ENCODE data around the gene PTPRA. TPM values are rescaled to one million over a fixed set of nuclear protein-coding genes. Genes with fewer than 3 reads are reported as not detected.
"Not testable (repeated sequence)": the region's sequence is repeated elsewhere in the genome, so short reads cannot be mapped to it uniquely, and the experiment has no call there.

PTPRA gene, protein sequence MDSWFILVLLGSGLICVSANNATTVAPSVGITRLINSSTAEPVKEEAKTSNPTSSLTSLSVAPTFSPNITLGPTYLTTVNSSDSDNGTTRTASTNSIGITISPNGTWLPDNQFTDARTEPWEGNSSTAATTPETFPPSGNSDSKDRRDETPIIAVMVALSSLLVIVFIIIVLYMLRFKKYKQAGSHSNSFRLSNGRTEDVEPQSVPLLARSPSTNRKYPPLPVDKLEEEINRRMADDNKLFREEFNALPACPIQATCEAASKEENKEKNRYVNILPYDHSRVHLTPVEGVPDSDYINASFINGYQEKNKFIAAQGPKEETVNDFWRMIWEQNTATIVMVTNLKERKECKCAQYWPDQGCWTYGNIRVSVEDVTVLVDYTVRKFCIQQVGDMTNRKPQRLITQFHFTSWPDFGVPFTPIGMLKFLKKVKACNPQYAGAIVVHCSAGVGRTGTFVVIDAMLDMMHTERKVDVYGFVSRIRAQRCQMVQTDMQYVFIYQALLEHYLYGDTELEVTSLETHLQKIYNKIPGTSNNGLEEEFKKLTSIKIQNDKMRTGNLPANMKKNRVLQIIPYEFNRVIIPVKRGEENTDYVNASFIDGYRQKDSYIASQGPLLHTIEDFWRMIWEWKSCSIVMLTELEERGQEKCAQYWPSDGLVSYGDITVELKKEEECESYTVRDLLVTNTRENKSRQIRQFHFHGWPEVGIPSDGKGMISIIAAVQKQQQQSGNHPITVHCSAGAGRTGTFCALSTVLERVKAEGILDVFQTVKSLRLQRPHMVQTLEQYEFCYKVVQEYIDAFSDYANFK
- 50.2 and 55.2 TPM in 2 replicates for total RNA-seq (2014; rRNA removed; shearing (Covaris generic))

DNA sequence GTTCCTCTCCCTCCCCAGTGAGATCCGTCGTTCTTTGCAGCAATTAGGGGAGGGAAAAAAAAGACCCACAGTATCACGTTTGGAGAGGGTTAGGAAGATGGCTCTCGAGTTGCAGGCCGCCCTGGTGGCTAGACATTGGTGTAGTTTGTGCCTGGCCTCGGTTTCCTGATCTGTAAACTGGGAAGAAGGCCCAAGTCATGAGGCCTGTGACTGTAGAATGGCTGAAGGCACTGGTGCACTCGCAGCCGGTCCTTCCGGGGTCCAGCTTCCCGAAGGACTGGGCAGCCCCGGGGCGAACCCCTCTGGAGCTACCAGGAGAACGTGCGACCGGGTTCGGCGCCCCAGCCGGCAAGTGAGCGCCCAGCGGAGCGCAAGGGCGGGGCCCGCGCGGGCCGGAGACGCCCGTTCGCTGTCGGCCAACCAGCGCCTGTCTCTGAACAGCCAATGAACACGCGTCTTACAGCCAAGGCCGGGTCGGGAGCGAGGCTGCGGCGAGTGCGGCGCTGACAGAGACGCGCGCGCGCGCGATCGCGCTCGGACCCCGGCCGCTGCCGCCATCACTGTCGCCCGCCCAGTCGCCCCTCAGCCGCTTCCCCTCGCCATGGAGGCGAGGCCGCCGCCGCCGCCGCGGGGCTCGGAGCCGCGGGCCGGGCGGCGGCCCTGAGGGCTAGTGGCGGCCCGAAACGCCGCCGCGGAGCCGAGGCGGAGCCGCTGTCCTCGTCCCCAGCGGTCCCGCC, at the start of gene PTPRA:
PTPRA (plus strand) TSS at position 472 of the 737 bp plus-strand sequence. CDS start 90,797 bp downstream, outside the sequence.
- DNase-seq (ENCODE audit: low read depth): peak; percentile 93

GRCh38 chr20:2825761-2826160, 47.5 kb upstream of the PTPRA start:
- DNase-seq (ENCODE audit: low read depth): no peak

- DNase-seq (ENCODE audit: low read depth): no peak
Measured at GRCh38 chr20:2826655-2827054, 46.6 kb upstream of the PTPRA start.

- no peak for DNase-seq (ENCODE audit: low read depth)
Measured at GRCh38 chr20:2829376-2829775, 43.9 kb upstream of the PTPRA start.

DNA sequence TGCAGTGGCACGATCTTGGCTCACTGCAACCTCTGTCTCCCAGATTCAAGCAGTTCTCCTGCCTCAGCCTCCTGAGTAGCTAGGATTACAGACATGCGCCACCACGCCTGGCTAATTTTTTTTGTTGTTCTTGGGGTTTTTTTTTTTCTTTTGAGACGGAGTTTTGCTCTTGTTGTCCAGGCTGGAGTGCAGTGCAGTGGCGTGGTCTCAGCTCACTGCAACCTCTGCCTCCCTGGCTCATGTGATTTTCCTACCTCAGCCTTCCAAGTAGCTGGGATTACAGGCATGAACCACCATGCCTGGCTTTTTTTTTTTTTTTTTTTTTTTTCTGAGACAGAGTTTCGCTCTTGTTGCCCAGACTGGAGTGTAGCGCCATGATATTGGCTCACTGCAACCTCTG, 42.1 kb upstream of the PTPRA start:
- not testable (repeated sequence) for DNase-seq (ENCODE audit: low read depth)

DNA sequence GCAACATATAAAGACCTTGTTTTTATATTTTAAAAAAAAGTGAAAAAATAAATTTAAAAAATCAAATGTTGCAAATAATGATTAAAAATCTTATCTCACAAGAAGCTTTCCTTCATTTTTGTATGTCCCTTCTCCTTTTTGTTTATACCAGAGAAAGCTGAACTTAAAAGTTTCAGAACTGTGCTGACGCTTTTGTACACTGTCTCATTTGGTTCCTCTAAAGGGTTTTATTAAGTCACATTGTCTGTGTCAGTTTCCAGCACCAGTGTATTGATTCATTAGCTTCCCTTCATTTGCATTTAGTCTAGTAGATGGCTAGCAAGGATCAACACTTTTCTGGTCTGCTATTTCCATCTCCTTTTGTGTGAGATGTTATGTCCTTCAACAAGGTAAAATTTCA, 39.5 kb upstream of the PTPRA start:
- DNase-seq (ENCODE audit: low read depth): no peak

DNA sequence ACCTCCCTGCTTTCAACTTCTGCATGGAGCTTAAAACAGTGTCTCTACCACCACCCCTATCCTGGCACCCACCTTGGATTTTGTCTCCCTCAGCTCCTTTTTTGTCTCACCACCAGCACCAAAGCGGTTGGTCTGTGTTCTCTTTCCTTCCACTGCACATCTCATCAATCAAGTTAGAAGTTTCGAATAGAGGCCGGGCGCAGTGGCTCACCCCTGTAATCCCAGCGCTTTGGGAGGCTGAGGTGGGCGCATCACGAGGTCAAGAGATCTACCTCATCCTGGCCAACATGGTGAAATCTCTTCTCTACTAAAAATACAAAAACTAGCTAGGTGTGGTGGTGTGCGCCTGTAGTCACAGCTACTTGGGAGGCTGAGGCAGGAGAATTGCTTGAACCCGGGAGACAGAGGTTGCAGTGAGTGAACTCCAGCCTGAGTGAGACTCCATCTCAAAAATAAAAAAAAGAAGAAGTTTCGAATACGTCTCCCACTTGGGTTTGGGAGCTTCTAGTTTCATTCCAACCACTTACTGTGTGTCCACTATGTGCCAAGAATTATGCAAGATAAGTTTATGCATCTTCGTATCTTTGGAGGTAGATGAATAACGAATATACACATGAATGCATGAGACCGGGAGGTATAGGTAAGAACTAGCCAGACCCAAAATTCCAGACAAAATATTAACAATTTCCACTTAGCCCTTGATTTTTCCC, 38.7 kb upstream of the PTPRA start:
- no peak for DNase-seq (ENCODE audit: low read depth)

DNA sequence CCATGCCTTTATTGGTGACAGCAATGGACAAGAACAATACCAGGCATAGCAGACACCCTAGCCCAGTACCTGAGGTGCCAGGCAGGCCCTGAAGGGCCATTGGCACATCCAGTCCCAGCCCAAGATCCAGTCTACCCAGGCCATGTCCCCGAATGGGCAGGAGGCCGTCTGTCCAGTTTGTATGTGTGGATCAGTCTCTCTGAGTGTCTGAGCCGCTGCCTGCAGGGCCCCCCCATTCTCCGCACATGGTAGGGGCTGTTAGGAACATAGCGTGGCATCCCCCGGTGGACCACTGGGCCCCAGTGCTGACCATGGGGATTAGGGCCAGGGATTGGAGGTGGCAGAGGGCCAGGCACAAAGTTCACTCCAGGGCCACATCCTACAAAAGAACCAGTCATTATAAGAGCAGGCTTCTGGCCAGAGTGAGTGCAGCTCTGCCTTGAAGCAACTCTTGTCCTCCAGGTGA, 37.9 kb upstream of the PTPRA start:
- DNase-seq (ENCODE audit: low read depth): no peak

GRCh38 chr20:2836035-2836434, 37.2 kb upstream of the PTPRA start:
- no peak for DNase-seq (ENCODE audit: low read depth)

DNA sequence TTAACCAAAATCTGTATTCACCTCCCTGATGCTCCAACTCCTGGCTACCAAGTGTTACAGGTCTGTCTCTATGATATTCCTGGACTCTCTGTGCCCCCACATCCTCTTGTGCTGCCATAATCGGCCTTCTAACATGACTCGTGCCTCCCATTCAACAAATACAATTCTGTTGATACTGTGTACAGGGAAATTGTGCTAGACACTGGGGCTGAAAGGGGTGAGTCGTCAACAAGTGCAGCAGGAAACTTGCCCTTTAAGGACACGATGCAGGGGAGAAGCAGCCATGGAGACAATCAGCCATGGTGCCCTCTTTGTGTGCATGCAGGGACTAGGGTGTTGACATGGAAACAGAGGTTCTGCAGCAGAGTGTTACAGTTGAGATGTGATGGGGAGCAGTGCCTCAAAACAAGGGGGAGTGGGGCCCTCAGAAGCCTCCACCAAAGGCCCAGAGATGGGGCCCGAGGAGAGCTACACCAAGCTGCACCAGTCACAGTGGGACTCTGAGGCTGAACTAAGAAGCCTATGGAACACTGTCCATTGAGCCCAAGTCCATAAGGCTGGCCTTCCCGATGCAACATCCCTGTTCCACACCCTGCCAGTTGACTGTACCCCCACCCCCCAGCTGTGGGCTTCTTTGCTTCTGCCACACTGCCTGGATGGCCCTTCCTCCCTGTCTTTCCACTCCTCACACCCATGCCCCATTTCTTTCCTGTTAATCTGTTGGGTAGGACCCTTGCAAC, 35.9 kb upstream of the PTPRA start:
- DNase-seq (ENCODE audit: low read depth): no peak

- no peak for DNase-seq (ENCODE audit: low read depth)
Measured at GRCh38 chr20:2838170-2838797, 35.0 kb upstream of the PTPRA start.

GRCh38 chr20:2838847-2839671, 34.2 kb upstream of the PTPRA start:
- no peak for DNase-seq (ENCODE audit: low read depth)

GRCh38 chr20:2839732-2840137, 33.5 kb upstream of the PTPRA start:
- DNase-seq (ENCODE audit: low read depth): no peak

DNA sequence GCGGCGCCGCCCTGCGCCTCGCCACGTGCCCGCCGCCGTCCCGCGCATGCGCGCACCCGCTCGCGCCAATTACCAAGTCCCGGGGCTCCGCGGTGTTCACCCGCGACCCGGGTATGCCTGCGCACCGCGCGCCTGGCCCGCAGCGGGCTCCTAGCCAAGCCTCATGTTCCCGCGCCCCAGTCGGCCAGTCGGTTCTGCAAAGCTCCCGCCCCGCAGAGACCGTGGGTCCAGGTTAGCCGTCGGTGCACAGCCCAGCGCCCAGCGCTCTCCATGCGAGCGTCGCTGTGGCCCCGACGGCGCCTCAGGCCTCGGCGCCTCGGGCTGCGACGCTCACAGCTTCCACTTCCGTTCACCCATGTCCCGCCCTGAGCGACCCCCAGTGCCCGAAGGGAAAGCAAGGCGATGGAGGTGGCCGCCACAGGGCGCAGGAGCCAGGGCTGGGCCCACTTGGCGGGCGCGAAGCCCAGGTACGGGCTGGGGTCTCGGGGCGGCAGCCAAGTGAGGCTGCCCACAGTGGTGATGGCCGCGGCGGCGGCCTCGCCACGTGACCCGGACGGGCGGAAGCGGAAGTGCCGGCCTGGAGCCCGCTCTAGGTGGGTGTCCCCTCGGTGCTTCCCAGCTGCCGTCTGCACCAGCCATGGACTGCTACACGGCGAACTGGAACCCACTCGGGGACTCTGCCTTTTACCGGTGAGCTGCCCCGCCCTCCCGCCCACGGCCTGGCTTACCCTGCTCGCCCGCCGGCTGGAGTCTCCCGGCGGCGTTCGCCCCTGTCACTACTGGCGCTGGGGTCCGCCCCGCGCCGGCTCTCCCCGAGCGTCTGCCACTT, 32.9 kb upstream of the PTPRA start, which contains the start of the genes PCED1A and VPS16:
PCED1A (minus strand) TSS at position 518 of the 829 bp plus-strand sequence. CDS start 743 bp downstream, outside the sequence.
VPS16 (plus strand) TSS at position 608 of the 829 bp plus-strand sequence; CDS start at position 638, 30 bp downstream.
- DNase-seq (ENCODE audit: low read depth): peak; percentile 91

- DNase-seq (ENCODE audit: low read depth): peak; percentile 75
Measured at GRCh38 chr20:2840967-2841531, 32.2 kb upstream of the PTPRA start.

GRCh38 chr20:2845607-2846006, 27.7 kb upstream of the PTPRA start:
- no peak for DNase-seq (ENCODE audit: low read depth)

DNA sequence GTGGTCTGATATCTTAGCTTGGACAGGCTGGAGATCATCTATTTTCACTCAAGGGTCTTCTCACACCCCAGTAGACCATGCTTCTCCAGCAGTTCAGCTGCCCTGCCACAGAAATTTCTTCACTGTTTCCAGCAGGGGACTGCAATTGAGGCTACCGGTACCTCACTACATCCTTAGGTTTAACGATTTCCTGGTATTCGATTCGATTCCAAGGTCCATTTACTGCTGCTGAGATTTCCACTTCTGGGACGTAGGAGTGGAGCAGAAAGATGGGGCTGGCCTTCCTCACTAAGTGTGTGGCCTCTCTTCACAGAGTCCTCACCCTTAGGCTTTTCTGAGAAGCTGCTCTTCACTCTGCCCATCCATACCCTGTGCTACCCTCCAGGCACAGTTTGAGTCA, 26.6 kb upstream of the PTPRA start:
- DNase-seq (ENCODE audit: low read depth): no peak

- no peak for DNase-seq (ENCODE audit: low read depth)
Measured at GRCh38 chr20:2847802-2848201, 25.5 kb upstream of the PTPRA start.

Measured in M059J (cell line).